GM12878 (cell line): ENCODE data around the gene SLC22A6. TPM values are rescaled to one million over a fixed set of nuclear protein-coding genes. Genes with fewer than 3 reads are reported as not detected.

Experiments
- ATAC-seq: fragments of 200-7000 bp; cut with Tn5 transposase; 3 replicates; pipeline ENCODE4 v1.9.1; 2020; ENCODE audit warnings: mild to moderate bottlenecking, moderate library complexity
- BruUV-seq: library from RNA; stranded (reverse); fragments of 400-500 nt; replicated peaks from 2 replicates; lab custom pipeline; 2021; lab: Mats Ljungman, UMichigan
- CTCF ChIA-PET: fragments of 300-600 bp; sonication (Branson Sonifier 250); formaldehyde crosslinking; extraction: SDS; loops from one replicate; lab custom pipeline; 2021; ENCODE audit warnings: inconsistent platforms; lab: Yijun Ruan, JAX
- POLR2A ChIA-PET: fragments of 350-600 bp; formaldehyde crosslinking; extraction: SDS; loops from one replicate; lab custom pipeline; 2021; ENCODE audit warnings: inconsistent platforms; lab: Charles Lee
- RAD21 ChIA-PET: fragments of 300-600 bp; sonication (Branson Sonifier 250); formaldehyde crosslinking; loops from one replicate; lab custom pipeline; 2023; ENCODE audit warnings: antibody characterized with exemption; ENCODE audit not compliant: unreplicated experiment; lab: Charles Lee
- SMC1A ChIA-PET: fragments of 300-600 bp; sonication (Branson Sonifier 250); formaldehyde crosslinking; loops from one replicate; lab custom pipeline; 2023; ENCODE audit not compliant: unreplicated experiment, uncharacterized antibody; lab: Charles Lee
- DNase-seq: peaks from one replicate; pipeline ENCODE4 v3.0.0-alpha.2; 2011; ENCODE audit warnings: low read depth, low spot score
- FAIRE-seq: peaks from 3 replicates; lab custom pipeline; 2011; peaks lifted over from hg19 to GRCh38; lab: Jason Lieb, UNC
- H2AFZ ChIP-seq: 2 replicates; pipeline ENCODE4 v1.6.0; 2011; ENCODE audit warnings: low read depth, low read length, control low read depth; ENCODE audit not compliant: control insufficient read depth
- H3K27ac ChIP-seq: 2 replicates; pipeline ENCODE4 v1.5.1; 2011; ENCODE audit warnings: control low read depth; ENCODE audit not compliant: control insufficient read depth, insufficient read depth
- H3K27me3 ChIP-seq, 2 experiments: replicated peaks in 1 of 2; 2 replicates each; pipeline versions ENCODE4 v1.6.0 to v1.6.1; 2011; ENCODE audit warnings: low read length in 1 of 2; ENCODE audit not compliant: control insufficient read depth in 2 of 2, insufficient read depth in 2 of 2
- H3K36me3 ChIP-seq, 2 experiments: 2 replicates each; pipeline ENCODE4 v1.5.1; 2011; ENCODE audit warnings: low read length in 1 of 2; ENCODE audit not compliant: control insufficient read depth in 2 of 2, insufficient read depth in 2 of 2
- H3K4me1 ChIP-seq: 2 replicates; pipeline ENCODE4 v1.6.1; 2011; ENCODE audit warnings: mild to moderate bottlenecking, low read length, moderate library complexity, mixed read lengths; ENCODE audit not compliant: control insufficient read depth, insufficient read depth
- H3K4me2 ChIP-seq: 2 replicates; pipeline ENCODE4 v1.6.0; 2011; ENCODE audit warnings: control low read depth; ENCODE audit not compliant: control insufficient read depth, insufficient read depth
- H3K4me3 ChIP-seq: fragments of 200-600 bp; sonication (generic); 2 replicates; pipeline ENCODE4 v1.5.1; 2016
- H3K79me2 ChIP-seq: 2 replicates; pipeline ENCODE4 v1.6.0; 2011; ENCODE audit warnings: low read length; ENCODE audit not compliant: control insufficient read depth, insufficient read depth
- H3K9ac ChIP-seq: 2 replicates; pipeline ENCODE4 v1.8.0; 2011; ENCODE audit warnings: low read length, control low read depth, mixed read lengths; ENCODE audit not compliant: control insufficient read depth, insufficient read depth
- H3K9me3 ChIP-seq: replicated peaks from 3 replicates; pipeline ENCODE4 v1.5.1; 2011; ENCODE audit warnings: mild to moderate bottlenecking, low read length; ENCODE audit not compliant: control insufficient read depth, insufficient read depth
- H4K20me1 ChIP-seq: 2 replicates; pipeline ENCODE4 v1.6.0; 2011; ENCODE audit not compliant: control insufficient read depth, insufficient read depth
- CBFB ChIP-seq: IDR thresholded peaks from 2 replicates; pipeline ENCODE4 v1.6.1; 2016; ENCODE audit warnings: antibody characterized with exemption, low read depth
- CHD4 ChIP-seq: fragments of 200-600 bp; sonication (generic); IDR thresholded peaks from 2 replicates; pipeline ENCODE4 v1.6.1; 2016; ENCODE audit warnings: mild to moderate bottlenecking
- E2F8 ChIP-seq: fragments of 450-650 bp; IDR thresholded peaks from 2 replicates; pipeline ENCODE4 v1.6.1; 2018; ENCODE audit warnings: mild to moderate bottlenecking, low read depth, moderate library complexity; ENCODE audit not compliant: partially characterized antibody
- ESRRA ChIP-seq: IDR thresholded peaks from 2 replicates; pipeline ENCODE4 v1.6.1; 2012; ENCODE audit warnings: mild to moderate bottlenecking, low read length, improper control_type of control experiment
- EZH2 ChIP-seq: IDR thresholded peaks from 2 replicates; pipeline ENCODE4 v1.6.1; 2012; ENCODE audit warnings: low read depth, mild to moderate bottlenecking, control low read depth, inconsistent platforms, low read length, borderline replicate concordance; ENCODE audit not compliant: control insufficient read depth
- HDGF ChIP-seq: fragments of 450-650 bp; IDR thresholded peaks from 2 replicates; pipeline ENCODE4 v1.6.1; 2016; ENCODE audit warnings: antibody characterized with exemption
- IKZF2 ChIP-seq, 2 experiments: fragments of 450-650 bp; IDR thresholded peaks; 2 replicates each; pipeline ENCODE4 v1.6.1; 2017; ENCODE audit warnings: mild to moderate bottlenecking in 2 of 2, moderate library complexity in 2 of 2
- NFIC ChIP-seq: IDR thresholded peaks from 2 replicates; pipeline ENCODE4 v1.6.1; 2012; ENCODE audit warnings: low read depth, mild to moderate bottlenecking, inconsistent platforms, low read length, moderate library complexity
- PML ChIP-seq: IDR thresholded peaks from 2 replicates; pipeline ENCODE4 v1.6.1; 2012; ENCODE audit warnings: low read length, inconsistent platforms
- POLR2AphosphoS5 ChIP-seq: IDR thresholded peaks from 2 replicates; pipeline ENCODE4 v1.6.1; 2011; ENCODE audit warnings: mild to moderate bottlenecking, low read length, inconsistent platforms
- RELA ChIP-seq: fragments of 450-650 bp; IDR thresholded peaks from 2 replicates; pipeline ENCODE4 v1.8.0; 2014; ENCODE audit warnings: borderline replicate concordance; ENCODE audit not compliant: partially characterized antibody
- SIN3A ChIP-seq: IDR thresholded peaks from 2 replicates; pipeline ENCODE4 v1.6.1; 2012; ENCODE audit warnings: low read depth, low read length, improper control_type of control experiment
- SPI1 ChIP-seq: IDR thresholded peaks from 2 replicates; pipeline ENCODE4 v1.6.1; 2011; ENCODE audit warnings: low read depth, mild to moderate bottlenecking, low read length, moderate library complexity, borderline replicate concordance; ENCODE audit not compliant: insufficient read depth
- SRF ChIP-seq, 2 experiments: IDR thresholded peaks; 2 replicates each; pipeline ENCODE4 v1.6.1; 2011; ENCODE audit warnings: low read depth in 2 of 2, low read length in 2 of 2, mild to moderate bottlenecking in 1 of 2, moderate library complexity in 1 of 2
- STAT3 ChIP-seq: IDR thresholded peaks from 2 replicates; pipeline ENCODE4 v1.6.1; 2011; ENCODE audit warnings: low read depth, low read length, improper control_type of control experiment
- USF1 ChIP-seq: IDR thresholded peaks from 2 replicates; pipeline ENCODE4 v1.6.1; 2011; ENCODE audit warnings: borderline replicate concordance, low read depth, mild to moderate bottlenecking, moderate library complexity, mixed read lengths, low read length; ENCODE audit not compliant: insufficient read depth; ENCODE audit errors: extremely low read length
- YBX1 ChIP-seq: fragments of 450-650 bp; IDR thresholded peaks from 2 replicates; pipeline ENCODE4 v1.6.1; 2016; ENCODE audit warnings: antibody characterized with exemption
- ZNF592 ChIP-seq: fragments of 450-650 bp; IDR thresholded peaks from 2 replicates; pipeline ENCODE4 v1.6.1; 2017; ENCODE audit warnings: mild to moderate bottlenecking, moderate library complexity
- WGBS: methylation state at CpG from one replicate; pipeline ENCODE4 v1.1.6; 2016; ENCODE audit warnings: low lambda C conversion rate; ENCODE audit not compliant: insufficient replicate concordance, insufficient coverage; ENCODE audit errors: missing lambda C conversion rate; 5-methylcytosine and 5-hydroxymethylcytosine counted together
- in situ Hi-C: fragments of 300-500 bp; cut with MboI; formaldehyde crosslinking; loops from 9 replicates; pipeline ENCODE4 v1.14.3; 2018; ENCODE audit warnings: mixed read lengths
- intact Hi-C: fragments of 100-400 bp; cut with micrococcal nuclease; formaldehyde crosslinking; loops from one replicate; pipeline ENCODE4 v1.14.2; 2022; ENCODE audit not compliant: unreplicated experiment
- polyA plus RNA-seq, 11 experiments: library from polyadenylated mRNA; depleted of rRNA in 4 of 11; unstranded in 6 of 11; stranded (reverse) in 5 of 11; fragments of >200 nt; fragmentation: Nextera tagmentation in 4 of 11; fragmentation: Illumina TruSeq in 1 of 11; extraction: Ambion mirVana in 4 of 11; extraction: Trizol in 1 of 11; gene quantifications; 1 replicate in 1 of 11; 2 replicates in 10 of 11; pipeline versions ENCODE4 v1.2.1 to v1.2.3, GENCODE V29; 2011 to 2016; ENCODE audit warnings: inconsistent platforms in 2 of 11, missing spikeins in 2 of 11, low read depth in 1 of 11
- total RNA-seq, 4 experiments: library from RNA; depleted of rRNA in 3 of 4; stranded (reverse); fragments of >200 nt in 3 of 4; fragmentation: Illumina TruSeq in 1 of 4; extraction: Trizol in 1 of 4; gene quantifications; 2 replicates each; pipeline versions ENCODE4 v1.2.1 to v1.2.3, GENCODE V29; 2013 to 2021

The SLC22A6 gene
- total and polyA plus RNA-seq, 10 of the 15 experiments (the other 5 are each of a cell fraction or from before 2014, with no cell fraction given): not detected

GRCh38 chr11:63015521-63016215 lies 30.9 kb upstream of the SLC22A6 start, which contains the start of gene SLC22A8:
Gene SLC22A8, minus strand, starts transcription at chr11:63015841. Its CDS starts 883 bp downstream, at chr11:63014958.
- no peak for ATAC-seq
- Histone ChIP-seq H4K20me1 (no peaks in the 10 kb centered on the region), H3K36me3 (no peaks in the 10 kb centered on the region), H3K79me2 (no peaks in the 10 kb centered on the region), H3K4me2 (no peak within 1 kb of the TSS), H3K27ac (no peak within 1 kb of the TSS), H3K27me3 (peaks cover 2 to 4% of the 10 kb centered on the region in 2 experiments; a peak in 3 of 4 replicates), H3K9ac (no peak within 1 kb of the TSS), H2AFZ (no peak within 1 kb of the TSS), H3K4me3 (no peak within 1 kb of the TSS), H3K9me3 (no peaks in the 10 kb centered on the region), H3K4me1 (no peaks in the 10 kb centered on the region)
- BruUV-seq: no TSS peak
- ChIA-PET RAD21 (no interaction called here), POLR2A (no interaction called here), SMC1A (no interaction called here), CTCF (no interaction called here)
- in situ Hi-C loops: no loop called here
- no peak for DNase-seq
- 30% methylated on average over 18 of the region's 18 CpGs for WGBS
- intact Hi-C loops: no loop called here
- no peak for FAIRE-seq
- TF ChIP-seq HDGF: no peak
- no peak for TF ChIP-seq POLR2AphosphoS5
- no peak for TF ChIP-seq SRF (IDR thresholded peaks at IDR 0.05; ENCODE audit: low read depth in 2 of 2, low read length in 2 of 2)
- TF ChIP-seq RELA: no peak
- TF ChIP-seq SPI1: no peak
- no peak for TF ChIP-seq SIN3A
- TF ChIP-seq YBX1: no peak
- TF ChIP-seq IKZF2 (IDR thresholded peaks at IDR 0.05): no peak
- TF ChIP-seq PML: no peak
- TF ChIP-seq USF1: no peak
- no peak for TF ChIP-seq ESRRA
- no peak for TF ChIP-seq ZNF592
- no peak for TF ChIP-seq STAT3
- no peak for TF ChIP-seq E2F8
- no peak for TF ChIP-seq CBFB
- TF ChIP-seq EZH2: no peak
- no peak for TF ChIP-seq NFIC
- TF ChIP-seq CHD4: no peak
